ENCODE data around the gene DUSP16.

DNA sequence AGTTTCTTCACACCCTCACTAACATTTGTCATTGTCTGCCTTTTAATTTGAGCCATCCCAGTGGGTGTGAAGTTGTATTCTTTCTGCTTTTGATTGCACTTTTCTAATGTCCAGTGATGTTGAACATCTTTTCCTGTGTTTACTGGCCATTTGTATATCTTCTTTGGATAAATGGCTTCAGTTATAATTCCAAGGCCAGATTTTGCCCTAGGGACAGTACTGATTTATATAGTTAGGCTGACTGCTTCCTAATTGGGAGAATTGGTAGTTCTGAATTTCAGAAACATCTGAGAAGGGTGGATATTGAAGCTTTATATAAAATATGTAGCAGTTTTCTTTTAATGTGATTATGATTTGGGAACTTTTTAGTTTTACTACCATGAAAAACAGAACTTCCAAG is 108.3 kb downstream of the DUSP16 start:
- TF ChIP-seq ELF4 (IDR thresholded peaks at IDR 0.05) = no peak
- no peak for TF ChIP-seq FOXM1 (IDR thresholded peaks at IDR 0.05; ENCODE audit: borderline replicate concordance)
- no peak for TF ChIP-seq BHLHE40 (IDR thresholded peaks at IDR 0.05; ENCODE audit: borderline replicate concordance)
- no peak for TF ChIP-seq FOXA1 (IDR thresholded peaks at IDR 0.05)
- no peak for TF ChIP-seq NFRKB (IDR thresholded peaks at IDR 0.05)
- TF ChIP-seq SUZ12 (IDR thresholded peaks at IDR 0.05) = no peak
- no peak for TF ChIP-seq LEF1 (IDR thresholded peaks at IDR 0.05; ENCODE audit: borderline replicate concordance)
- TF ChIP-seq ZNF384 (IDR thresholded peaks at IDR 0.05) = no peak
- TF ChIP-seq ARNT (IDR thresholded peaks at IDR 0.05) = no peak
- TF ChIP-seq, protein P1, sequence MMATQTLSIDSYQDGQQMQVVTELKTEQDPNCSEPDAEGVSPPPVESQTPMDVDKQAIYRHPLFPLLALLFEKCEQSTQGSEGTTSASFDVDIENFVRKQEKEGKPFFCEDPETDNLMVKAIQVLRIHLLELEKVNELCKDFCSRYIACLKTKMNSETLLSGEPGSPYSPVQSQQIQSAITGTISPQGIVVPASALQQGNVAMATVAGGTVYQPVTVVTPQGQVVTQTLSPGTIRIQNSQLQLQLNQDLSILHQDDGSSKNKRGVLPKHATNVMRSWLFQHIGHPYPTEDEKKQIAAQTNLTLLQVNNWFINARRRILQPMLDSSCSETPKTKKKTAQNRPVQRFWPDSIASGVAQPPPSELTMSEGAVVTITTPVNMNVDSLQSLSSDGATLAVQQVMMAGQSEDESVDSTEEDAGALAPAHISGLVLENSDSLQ (IDR thresholded peaks at IDR 0.05) = no peak
- no peak for TF ChIP-seq L3MBTL2 (conservative IDR thresholded peaks at IDR 0.05)
- no peak for TF ChIP-seq CTBP1 (IDR thresholded peaks at IDR 0.05; ENCODE audit: borderline replicate concordance)
- no peak for TF ChIP-seq SP1 (IDR thresholded peaks at IDR 0.05)

Measured in HEK293T (cell line).